ENCODE data around the gene UBAP1L. TPM values are rescaled to one million over a fixed set of nuclear protein-coding genes. Genes with fewer than 3 reads are reported as not detected.

Gene UBAP1L
- total RNA-seq, 1 donor from 2014 or later: 1.4 TPM

DNA sequence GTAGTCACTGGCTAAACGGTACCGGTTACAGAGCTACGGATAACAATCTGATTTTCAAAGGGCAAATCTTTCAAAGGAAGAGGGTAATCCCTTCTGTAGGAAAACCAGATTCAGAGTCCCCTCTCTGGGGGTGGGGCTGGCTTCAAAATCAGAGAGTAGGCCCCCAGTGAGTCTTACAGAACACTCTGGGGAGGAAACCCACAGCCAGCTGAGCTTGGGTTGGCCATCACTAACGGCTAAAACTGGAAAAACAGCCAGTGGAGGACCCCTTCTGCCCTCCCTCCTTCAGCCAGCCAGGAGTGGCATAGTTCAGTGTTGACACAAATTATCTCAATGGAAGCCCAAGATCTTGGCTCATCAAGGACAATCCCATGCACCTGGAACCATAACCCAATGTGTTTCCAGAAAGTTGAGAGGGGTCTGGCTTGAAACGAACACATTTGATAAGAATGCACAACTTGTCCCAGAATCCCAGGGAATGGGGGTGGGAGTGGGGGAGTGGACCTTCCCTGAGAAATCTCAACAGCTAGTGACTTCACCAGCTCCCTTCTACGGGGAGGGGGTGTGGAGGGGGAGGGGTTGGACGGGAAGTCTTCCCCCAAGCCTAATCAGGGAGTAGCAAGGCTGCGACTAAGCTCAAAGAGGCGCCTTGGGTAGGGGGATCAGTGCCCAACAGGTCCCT lies 48.2 kb downstream of the UBAP1L start:
- no peak for DNase-seq (ENCODE audit: low read depth)

DNA sequence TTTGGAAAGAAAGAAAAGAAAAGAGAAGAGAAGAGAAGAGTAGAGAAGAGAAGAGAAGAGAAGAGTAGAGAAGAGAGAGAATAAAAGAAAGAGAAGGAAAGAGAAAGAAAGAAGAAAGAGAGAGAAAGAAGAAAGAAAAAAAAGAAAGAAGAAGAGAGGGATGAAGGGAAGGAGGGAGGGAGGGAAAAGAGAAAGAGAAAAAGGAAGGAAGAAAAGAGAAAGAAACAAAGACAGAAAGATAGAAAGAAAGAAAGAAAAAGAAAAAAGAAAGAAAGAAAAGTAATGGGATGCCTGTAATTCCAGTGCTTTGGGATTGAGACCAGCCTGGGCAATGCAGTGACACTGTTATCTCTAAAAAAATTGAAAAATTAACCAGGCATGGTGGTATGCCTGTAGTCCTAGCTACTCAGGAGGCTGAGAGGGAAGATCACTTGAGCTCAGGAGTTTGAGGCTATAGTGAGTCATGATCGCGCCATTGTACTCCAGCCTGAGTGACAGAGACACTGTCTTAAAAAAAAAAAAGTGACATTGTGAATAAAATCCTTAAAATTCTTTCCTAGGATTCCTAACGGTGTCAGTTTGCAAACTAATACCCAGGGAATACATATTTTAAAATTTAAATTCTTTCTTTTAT lies 48.9 kb downstream of the UBAP1L start:
- DNase-seq (ENCODE audit: low read depth): no peak

DNA sequence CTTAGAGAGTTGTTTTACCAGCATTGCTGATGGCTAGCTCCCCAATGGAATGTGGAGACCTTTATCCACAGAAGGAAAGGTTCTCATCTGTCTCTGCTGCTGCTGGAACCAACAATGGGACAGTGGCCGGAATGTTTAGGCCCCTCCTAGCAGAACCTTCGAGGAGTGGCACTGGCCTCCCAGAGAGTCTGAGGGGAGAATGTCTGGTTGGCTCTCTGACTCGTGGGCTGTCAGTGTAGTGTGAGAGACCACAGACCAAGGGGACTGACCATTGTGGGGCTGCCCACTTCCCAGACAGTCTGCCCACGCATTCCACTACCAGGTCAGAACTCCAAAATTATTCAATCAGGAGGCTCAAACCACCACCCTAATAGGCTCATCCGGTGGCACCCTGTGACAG lies 52.3 kb downstream of the UBAP1L start:
- no peak for DNase-seq (ENCODE audit: low read depth)

DNA sequence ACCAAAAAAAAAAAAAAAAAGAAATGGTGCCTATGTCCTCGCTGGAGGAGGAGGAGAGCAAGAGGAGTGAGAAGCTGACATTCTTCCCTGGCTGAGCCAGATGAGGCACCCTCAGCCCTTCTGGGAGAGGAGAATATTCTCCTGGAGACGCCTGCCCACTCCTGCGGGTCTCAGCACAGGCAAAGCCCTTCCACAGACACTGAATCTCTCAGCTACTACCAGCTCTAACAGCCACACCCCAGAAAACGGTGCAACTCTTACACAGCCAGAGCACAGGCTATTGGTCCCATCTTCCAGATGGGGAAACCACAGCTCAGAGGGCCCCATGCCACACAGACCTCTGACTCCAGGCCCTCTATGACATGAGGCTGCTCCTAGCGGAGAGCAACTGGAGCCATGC lies 52.9 kb downstream of the UBAP1L start:
- DNase-seq (ENCODE audit: low read depth): no peak

DNA sequence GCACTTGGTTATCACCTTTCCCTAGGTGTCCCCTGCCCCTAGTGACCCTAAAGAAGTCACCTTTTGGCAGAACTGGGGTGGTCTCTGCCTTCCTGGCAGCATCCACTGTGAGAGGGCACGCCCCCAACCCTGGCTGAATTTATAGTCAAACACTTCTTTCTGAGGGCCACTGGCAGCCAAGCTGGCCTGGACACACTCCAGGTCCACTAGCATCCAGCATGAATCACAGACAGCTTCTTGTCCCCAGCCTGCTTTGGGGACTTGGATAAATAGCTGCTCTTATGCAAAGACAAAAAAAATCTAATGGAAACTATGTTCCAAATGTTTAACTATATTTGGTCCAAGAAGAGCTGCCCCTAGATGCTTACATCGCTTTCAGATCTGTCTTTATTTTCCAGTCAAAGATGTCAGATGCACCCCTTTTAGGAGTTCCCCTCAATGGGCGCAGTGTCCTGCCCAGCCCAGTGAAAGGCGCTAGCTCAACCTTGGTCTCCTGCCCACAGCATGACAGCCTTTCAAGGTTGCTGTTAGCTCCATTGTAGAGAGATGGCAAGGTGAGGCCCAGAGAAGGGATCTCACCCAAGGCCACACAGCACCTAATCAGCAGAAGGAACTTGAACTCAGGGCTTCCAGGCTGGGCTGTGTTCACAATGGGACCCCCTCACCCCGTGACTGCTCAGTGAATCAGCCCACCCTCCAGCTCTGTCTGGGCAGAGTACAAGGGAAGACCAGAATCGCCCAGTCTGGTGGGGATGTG lies 54.2 kb downstream of the UBAP1L start:
- DNase-seq (ENCODE audit: low read depth): no peak

DNA sequence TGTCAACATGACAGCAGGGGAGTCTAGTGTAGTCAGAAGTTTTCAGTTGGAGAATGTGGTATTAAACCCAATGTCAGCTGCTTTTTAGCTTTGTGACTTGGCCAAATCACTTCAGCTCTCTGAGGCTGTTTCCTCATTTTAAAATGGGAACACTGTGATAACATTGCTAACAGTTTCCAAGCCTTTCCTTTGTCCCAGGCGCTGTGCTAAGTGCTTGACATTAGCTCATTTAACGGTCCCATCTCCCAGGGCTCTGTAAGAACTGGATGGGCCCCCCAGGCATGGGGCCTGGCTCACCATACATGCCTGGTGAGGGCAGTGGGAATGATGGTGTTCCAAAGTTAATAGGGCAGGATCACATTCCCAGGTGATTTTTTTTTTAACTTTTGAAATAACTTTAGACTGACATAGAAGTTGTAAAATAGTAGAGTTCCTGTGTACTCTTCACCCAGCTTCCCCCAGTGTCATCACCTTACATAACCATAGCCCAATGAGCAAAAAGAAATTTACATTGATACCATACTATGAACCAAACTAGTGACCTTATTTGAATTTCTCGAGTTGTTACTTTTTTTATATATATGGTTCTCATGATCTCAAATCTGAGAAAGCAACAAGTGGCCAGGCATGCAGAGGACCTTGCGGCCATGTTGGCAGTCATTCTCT lies 54.9 kb downstream of the UBAP1L start:
- no peak for DNase-seq (ENCODE audit: low read depth)

DNA sequence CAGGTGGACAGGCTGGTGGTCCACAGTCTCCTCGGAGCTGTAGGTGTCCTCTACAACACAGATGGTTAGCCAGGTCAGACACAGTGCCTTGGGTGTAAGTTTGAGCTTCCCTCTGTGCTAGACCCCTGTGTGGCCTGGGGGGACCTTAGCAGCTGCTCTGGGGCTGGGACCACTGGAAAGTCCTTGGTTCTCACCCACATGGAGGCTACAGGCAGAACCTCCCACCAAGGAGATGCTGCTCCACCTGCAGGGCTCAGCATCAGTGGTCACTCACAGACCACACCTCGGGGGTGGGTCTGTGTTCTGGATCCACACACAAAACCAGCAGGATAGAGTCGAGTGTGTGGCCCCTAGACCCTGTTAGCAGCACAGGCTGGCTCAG lies 55.6 kb downstream of the UBAP1L start:
- no peak for DNase-seq (ENCODE audit: low read depth)

DNA sequence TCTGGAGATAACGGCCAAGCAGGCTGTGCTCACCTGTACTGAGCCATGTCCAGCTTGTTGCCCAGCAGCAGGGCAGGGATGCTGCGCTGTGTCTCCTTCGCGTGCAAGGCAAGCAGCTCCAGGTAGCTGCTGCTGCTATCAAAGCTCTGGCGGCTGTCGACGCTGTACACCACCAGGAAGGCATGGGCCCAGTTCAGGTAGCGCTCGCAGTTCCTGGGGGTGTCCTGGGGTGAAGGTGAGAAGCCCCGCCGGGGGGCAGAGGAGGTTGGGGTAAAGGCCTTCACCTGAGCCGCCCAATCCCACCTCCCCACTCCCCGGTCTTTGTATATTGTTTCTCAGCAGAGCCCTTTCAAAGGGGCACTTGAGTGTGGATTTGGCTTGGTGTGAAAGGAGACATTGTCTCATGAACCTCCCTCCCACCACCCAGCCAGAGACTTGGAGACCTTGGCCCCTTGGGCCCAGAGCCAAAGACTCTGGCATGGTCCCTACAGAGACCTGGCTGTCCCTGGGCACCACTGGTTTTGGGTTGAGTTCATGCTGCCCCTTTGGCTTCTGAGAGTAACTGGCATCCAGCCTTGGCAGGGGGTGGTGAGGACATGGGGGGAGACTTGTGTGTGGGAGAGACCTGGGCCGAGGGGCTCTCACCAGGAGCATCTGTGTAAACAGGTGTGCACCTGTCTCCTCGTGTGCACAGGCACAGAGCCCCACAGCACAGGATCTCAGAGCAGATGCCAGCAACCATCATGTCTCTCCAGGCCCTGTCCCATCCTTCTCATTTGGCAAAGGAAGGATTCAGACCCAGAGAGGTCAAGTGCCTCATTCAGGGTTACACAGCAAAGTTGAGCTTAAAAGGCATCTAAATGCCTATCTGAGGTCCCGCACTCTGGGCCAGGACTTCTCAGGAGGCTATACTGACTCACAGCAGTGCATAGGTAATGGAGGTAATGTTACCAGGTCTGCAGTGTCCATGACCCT lies 56.3 kb downstream of the UBAP1L start:
- no peak for DNase-seq (ENCODE audit: low read depth)

DNA sequence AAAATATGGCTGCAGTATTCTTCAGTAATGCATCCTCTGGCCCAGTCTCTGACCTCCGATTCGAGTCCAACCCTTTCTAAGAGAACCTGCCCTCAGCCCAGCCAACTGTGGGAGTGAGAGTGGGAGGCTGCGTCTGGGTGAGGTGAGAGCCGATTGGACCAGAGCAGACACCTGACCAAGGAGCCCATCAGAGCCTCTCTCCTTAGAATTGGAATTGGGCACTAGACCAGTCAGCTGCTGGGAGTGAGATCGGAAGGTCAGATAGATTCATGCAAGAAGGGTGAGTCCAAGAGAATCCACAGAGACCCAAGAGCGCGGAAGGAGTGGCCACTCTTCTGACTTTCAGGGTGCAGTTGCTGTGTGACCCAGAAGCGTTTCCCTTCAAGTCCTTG lies 57.5 kb downstream of the UBAP1L start:
- DNase-seq (ENCODE audit: low read depth): no peak

DNA sequence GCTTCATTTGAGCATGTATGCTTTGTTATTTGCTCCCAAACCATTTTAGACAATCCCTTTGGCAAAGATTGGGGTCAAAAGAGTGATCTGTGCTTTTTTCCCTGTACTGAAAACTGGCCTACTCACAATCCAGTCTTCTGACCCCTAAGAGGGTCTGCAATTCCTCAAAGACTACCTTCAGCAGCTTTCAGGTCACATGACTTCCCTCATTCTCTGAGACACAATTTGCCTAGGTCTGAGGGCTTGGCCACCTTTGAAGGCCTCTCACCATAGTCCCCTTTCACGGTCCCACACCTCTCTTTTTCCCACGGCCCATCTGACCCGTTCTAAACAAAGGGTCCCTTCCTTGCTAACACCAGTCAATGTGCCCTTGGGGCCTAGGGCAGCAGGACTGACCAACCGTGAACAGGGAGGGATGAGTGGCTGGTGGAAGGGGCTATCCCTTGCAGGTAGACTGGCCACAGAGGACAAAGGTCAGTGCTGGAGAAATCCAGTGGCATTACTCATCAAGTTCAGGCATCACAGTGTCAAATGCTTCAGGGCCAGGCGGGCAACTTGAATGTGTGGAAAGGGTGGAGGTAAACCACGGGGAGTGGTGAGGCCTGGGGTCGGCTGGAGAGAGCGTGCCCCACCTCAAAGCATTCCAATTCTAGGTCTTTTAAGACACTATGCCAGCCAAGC lies 58.0 kb downstream of the UBAP1L start:
- peak; percentile 99 for DNase-seq (ENCODE audit: low read depth)

DNA sequence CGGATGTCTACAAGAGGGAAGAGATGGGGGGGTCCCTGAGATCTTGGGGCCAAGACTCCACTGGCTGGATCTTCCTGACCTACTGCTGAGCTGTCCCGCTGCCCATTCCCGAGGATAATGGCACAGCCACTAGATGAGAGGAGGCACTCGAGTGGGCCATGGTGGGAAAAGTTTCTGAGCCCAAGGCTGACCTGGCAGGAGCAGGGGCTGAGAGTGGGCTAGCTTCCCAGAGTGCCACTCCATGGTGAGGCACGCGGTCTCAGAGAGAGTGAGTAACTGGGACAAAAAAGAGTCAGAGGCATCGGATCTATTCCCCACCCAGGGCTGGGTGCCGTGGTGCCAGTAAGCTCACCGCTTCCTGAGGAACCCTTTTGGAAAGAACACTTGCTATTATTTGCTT lies 58.9 kb downstream of the UBAP1L start:
- DNase-seq (ENCODE audit: low read depth): no peak

DNA sequence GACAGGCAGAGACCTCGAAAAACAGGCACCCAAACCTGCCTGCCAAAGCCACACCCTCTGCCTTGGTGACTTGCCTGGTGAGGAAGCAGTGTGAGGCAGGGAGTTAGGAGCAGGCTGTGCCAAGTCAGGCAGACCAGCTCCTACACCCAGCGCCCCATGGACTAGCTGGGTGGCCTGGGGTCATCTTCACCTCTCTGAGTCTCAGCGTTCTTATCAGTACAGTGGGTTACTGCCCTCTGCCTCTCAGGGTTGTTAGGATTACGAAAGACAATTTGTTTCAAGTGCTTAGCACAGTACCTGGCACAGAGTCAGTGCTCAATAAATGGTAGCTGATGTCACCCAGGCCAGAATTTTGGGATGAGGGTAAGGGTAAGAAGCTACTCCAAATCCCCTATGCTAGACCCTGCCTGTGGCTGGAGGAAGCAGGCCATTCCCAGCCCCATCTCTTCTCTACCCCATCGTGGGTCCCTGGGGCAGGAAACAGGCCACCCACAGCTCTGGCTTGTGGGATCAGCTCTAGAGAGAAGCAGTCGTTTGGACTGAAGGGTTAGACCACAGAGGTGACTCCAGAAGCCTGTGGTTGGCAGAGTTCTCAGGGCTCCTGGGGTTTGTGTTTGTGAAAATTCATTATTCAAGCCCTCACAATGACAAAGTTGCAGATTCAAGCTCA lies 59.7 kb downstream of the UBAP1L start:
- peak; percentile 79 for DNase-seq (ENCODE audit: low read depth)

DNA sequence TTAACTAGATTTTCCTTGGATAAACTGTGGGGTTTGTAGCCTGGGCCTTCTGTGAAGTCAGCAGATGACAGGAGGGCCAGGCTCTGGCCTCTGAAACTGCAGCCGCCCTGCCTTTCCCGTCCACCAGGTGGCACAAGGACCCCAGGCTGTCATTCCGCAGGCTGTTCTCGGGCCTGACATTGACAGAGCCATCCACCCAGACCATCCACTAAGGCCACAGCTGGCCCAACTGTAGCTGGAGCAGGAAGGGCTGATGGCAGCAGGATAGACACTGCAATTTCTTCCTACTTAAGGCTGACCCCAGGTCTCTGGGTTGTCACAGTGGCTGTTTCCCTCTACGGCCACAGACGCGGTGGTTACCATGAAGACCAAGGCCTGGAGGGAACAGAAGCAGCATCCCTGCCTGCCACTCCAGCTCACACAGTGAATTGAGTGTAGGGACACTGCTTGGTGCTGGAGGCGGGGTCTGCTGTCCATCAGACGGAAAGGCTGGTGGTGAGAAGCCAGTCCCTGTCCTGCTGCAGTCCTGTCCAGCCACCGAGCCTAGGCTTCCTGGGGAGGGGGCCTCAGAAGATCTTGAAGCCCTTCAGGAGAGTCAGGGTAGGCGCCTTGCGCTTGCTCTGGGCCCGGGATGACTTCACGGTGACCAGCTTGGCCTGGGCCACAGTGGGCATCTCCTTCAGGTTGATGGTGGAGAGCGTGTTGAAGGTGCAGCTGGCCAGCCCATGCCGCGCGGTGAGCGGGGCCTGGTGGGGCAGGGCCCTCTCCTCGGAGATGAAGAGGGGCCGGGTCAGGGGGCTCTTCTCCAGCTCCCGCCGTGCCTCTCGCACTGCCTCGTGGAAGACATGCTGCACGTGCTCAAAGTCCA lies 60.4 kb downstream of the UBAP1L start:
- DNase-seq (ENCODE audit: low read depth): peak; percentile 40

DNA sequence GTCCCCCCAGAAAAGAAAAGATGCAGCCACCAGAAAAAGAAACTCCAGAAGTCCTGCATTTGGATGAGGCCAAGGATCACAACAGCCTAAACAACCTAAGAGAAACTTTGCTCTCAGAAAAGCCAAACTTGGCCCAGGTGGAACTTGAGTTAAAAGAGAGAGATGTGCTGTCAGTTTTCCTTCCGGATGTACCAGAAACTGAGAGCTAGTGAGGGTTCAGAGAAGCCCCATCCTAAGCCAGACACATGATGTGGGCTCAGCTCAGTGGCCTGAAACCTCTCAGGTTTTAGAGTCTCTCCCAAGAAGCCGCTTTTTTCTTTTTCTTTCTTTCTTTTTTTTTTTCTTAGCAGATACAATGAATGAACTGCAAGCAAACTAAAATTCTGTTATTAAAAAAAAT lies 62.0 kb downstream of the UBAP1L start:
- no peak for DNase-seq (ENCODE audit: low read depth)

DNA sequence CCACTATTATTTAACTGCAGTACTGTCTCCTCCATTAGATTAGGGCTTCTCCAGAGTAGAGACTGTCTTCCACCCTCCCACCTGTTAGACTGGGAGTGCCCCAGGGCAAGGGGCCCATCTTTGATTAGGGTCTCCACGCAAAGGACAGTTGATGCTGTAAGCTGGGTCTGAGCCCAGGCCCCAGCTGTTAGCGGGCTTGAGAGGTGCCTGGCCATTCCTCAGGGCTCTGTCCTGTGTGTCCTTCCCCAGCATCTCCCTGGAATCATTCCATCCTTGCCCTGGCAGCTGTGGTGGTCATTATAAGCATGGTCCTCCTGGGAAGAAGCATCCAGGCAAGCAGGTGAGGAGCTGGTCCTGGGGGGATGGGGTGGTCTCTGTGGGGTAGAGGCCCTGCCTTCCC lies 63.7 kb downstream of the UBAP1L start:
- no peak for DNase-seq (ENCODE audit: low read depth)

DNA sequence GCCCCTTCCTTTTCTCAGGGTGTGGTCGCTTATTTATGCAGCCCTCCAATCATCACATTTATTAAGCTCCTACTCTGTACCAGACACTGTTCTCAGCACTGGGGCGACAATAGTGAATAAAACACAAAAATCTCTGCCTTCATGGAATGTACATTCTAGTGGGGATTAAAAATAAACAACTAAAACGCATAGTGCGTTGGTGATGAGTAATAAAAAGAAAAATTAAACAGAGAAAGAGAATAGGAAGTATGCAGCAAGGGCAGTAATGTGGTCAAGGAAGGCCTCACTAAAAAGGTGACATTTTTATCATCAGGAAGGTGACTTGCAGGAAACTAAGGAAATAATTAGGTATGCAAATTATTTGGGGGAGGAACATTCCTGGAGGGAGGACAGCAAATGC lies 64.7 kb downstream of the UBAP1L start:
- no peak for DNase-seq (ENCODE audit: low read depth)

DNA sequence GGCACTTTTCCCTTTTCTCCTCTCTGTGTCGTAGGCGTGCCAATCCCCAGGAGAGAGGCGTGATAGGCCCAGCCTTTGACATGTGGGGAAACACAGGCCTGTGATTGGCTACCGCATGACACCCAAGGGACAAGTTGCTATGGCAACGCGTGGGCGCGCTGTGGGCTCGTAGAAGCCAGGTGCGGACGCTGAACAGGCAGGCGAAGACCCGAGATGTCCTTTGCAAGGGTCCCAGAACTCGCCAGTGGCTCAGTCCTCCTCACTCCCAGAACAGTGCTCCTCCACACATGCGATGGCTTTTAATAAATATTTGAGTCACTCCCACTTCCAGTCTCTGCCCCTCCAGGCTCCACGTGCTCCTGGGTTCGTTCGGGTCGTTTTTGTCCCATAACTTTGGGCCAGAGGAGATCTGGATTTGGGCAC lies 65.6 kb downstream of the UBAP1L start:
- DNase-seq (ENCODE audit: low read depth): peak; percentile 87

DNA sequence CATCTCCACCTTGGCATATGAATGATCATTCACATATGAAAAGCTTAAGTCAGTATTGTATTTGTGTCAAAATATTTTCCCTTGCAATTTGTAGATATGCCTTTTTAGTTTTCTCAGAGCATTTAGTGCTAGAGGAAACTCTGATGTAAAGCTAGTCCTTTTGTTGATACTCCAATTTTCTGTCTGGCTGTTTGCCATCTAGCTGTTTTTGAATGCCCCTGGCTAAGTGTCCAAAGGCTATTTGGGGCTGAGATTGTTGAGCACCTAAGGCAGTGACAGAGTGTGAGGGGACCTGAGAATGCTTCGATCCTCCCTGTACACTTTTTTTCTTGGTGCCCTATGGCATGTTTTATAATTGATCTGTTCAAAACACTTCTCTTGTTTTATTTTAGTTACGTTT lies 66.8 kb downstream of the UBAP1L start:
- no peak for DNase-seq (ENCODE audit: low read depth)

Data from renal cortical epithelial cell (primary cell).